Frontal cortex (tissue), 4 donors: ENCODE measurements around the gene TMTC4. TPM values are rescaled to one million over a fixed set of nuclear protein-coding genes. Genes with fewer than 3 reads are reported as not detected.
"Not testable (repeated sequence)": the region's sequence is repeated elsewhere in the genome, so short reads cannot be mapped to it uniquely, and the experiment has no call there.

Experiments
- DNase-seq, 2 donors: peaks; one replicate each; pipeline ENCODE4 v3.0.0; 2012; ENCODE audit warnings: low spot score in 2 of 2
- FAIRE-seq: peaks from 2 replicates; lab custom pipeline; 2012; peaks lifted over from hg19 to GRCh38; lab: Jason Lieb, UNC
- total RNA-seq: library from RNA; depleted of rRNA; stranded (reverse); fragments of >200 nt; gene quantifications from one replicate; pipeline ENCODE4 v1.2.3, GENCODE V29; 2014
- donor health status: control.
- donor health status: control.
- donor health status: control.

TMTC4 gene, protein sequence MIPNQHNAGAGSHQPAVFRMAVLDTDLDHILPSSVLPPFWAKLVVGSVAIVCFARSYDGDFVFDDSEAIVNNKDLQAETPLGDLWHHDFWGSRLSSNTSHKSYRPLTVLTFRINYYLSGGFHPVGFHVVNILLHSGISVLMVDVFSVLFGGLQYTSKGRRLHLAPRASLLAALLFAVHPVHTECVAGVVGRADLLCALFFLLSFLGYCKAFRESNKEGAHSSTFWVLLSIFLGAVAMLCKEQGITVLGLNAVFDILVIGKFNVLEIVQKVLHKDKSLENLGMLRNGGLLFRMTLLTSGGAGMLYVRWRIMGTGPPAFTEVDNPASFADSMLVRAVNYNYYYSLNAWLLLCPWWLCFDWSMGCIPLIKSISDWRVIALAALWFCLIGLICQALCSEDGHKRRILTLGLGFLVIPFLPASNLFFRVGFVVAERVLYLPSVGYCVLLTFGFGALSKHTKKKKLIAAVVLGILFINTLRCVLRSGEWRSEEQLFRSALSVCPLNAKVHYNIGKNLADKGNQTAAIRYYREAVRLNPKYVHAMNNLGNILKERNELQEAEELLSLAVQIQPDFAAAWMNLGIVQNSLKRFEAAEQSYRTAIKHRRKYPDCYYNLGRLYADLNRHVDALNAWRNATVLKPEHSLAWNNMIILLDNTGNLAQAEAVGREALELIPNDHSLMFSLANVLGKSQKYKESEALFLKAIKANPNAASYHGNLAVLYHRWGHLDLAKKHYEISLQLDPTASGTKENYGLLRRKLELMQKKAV
- total RNA-seq, result 73.0 TPM

DNA sequence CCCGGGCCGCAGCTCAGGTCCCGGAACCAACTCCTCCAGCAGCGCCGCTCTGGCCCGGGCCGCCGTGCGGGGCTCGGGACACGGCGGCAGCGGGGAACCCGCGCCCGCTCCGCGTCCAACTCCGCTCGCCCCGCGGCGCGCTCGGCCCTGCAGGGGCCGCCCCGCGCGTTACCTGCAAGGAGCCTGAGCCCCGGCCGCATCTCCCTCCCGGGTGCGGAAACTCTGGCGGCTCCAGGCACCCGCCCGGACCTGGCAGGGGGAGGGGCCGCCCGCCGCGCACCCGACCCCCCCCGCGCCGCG lies at the start of gene TMTC4:
Gene TMTC4, minus strand, starts transcription at position 224 of the 300 bp plus-strand sequence. CDS start 4,433 bp downstream, outside the sequence.
- DNase-seq (no peak), FAIRE-seq (no peak)

DNA sequence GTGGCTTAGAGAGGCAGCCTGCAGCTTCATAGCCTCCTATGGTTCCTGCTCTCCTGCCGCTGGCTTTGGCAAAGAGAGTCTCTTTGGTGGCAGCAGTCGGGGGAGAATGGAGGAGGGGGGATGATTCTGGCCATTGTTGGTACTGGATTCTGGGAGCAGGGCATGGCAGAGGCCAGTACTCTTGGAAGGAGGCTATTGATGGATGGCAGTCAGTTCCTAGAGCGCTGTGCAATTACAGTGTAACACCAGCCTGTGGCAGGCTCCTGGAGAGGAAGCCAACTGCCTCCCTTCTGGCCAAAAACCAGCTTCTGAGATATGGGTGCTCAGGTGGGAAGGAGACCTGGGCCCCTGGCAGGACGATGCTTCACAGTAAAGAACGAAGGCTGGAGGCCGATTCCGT lies 47.9 kb upstream of the TMTC4 start:
- DNase-seq (no peak), FAIRE-seq (no peak)

DNA sequence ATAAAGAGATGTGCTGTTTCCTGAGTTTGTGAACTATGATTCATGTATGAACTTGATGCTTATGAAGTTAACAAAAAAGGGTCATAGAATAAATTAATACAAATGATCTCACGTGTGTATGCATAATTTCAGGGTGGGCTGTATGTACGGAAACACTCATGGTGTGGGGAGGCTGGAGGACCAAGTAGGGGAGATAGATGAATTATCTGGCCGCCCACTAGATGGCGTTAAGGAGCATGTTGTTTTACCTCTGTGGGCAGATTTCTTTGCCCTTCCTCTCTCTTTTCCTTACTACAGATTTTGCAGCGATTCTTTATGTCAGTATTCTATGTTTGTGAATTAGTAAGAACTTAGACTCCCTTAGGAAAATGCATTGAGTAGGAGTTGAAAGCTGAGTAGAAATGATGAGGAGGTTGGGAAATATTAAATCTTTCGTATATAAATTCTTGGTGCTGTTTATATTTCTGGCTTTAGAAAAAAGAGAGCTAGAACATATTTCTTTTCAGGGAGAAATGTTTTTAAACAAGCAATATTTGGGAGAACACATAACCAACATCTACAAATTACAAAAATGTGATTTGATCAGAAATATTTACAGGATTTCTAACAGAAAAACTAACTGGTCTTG lies 47.4 kb upstream of the TMTC4 start:
- FAIRE-seq (no peak), DNase-seq (no peak)

DNA sequence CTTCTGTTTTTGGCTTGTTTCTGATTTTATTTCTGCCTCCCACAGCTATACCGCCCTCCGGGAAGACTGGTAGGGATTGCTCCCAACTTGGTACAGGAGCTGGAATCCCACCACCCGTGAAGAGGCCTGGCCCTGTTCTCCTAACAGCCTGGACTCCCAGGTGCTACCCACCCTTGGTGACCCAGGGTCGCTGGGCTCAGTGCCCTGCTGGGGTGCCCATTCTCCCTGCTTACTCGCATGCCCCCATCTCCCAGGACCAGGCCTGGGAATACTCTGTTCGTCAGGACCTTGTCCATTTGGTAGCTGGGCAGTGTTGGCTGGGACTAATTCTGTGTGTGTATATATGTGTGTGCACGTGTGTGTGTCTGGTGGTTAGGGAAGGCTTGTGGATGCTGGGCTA lies 41.0 kb upstream of the TMTC4 start:
- DNase-seq (no peak), FAIRE-seq (no peak)

DNA sequence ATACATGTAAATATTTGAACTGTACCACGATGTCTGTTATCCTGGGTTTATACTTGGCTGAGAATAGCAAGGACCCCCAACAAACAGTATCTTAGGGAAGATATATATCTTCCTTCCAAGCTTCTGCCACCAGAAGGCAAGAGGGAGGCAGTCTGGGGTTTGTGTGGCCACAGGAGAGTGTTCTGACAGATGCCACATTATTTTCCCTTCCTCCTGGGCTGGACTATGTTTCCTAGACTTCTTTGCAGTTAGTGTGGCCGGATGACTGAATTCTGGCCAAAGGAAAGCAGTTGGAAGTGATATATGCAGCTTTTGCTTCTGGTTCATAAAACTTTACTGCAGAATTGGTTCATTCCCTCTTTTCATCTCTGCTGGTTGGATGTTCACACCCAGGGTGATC lies 39.9 kb upstream of the TMTC4 start:
- FAIRE-seq (no peak), DNase-seq (no peak)

DNA sequence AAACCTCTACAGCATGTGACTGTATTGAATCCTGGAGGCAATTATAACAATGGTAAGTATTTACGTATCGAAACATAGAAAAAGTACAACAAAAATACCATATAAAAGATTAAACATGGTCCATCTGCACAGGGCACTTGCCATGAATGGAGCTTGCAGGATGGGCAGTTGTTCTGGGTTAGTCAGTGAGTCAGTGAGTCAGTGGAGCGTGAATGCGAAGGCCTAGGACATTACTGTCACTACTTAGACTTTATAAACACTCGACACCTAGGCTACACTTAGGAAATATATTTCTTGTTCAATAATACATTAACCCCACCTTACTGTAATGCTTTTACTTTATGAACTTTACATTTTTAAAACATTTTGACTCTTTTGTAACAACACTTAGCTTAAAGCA lies 35.6 kb upstream of the TMTC4 start:
- DNase-seq (no peak), FAIRE-seq (peak; percentile 3)

DNA sequence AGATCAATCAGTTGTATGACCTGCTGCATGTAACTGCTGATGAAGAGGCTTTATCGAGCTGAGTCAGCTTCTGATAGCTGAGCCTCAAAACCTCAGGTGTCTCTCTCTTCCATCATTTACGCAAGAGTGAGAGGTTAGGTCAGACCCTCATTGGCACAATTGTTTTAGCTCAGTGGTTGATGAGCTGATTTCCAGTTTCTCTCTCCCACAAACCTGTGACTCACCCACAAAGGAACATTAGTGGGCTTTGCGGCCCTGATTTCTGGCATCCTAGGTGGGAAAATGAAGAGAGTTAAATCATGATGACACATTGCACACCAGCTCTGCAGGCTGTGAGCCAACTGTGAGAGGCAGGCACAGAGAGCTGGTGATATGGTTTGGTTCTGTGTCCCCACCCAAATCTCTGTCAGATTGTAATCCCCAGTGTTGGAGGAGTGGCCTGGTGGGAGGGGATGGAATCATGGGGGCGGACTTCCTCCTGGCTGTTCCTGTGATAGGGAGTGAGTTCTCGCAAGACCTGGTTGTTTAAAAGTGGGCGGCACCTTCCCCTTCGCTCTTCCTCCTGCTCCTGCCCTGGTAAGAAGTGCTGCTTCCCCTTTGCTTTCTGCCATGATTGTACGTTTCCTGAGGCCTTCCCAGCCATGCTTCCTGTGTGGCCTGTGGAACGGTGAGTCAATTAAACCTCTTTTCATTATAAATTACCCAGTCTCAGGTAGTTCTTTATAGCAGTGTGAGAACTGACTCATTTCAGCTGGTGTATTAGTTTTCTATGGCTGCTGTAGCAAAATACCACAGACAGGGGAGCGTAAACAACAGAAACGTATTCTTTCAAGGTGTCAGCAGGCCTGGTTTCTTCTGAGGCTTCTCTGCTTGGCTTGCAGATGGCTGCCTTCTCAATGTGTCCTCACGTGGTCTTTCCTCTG lies 33.5 kb upstream of the TMTC4 start:
- no peak for FAIRE-seq

DNA sequence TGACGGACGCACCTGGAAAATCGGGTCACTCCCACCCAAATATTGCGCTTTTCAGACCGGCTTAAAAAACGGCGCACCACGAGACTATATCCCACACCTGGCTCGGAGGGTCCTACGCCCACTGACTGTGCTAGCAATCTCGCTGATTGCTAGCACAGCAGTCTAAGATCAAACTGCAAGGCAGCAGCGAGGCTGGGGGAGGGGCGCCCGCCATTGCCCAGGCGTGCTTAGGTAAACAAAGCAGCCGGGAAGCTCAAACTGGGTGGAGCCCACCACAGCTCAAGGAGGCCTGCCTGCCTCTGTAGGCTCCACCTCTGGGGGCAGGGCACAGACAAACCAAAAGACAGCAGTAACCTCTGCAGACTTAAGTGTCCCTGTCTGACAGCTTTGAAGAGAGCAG lies 23.7 kb upstream of the TMTC4 start:
- DNase-seq, FAIRE-seq: not testable (repeated sequence)

More for the DNA sequence above, 33.5 kb upstream of the TMTC4 start:
- no peak for DNase-seq

DNA sequence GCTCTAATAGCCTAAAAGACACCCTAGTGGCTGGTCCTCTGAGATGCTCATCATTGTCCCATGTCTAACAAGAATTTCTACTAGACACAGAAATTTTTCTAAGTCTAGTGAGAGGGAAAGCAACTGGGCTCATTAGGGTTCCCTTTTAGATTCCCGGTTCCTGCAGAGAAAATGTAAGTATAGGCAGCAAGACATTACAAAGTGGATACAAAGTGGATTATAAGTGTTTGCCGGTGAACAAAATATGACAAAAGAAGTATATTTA lies 20.8 kb upstream of the TMTC4 start:
- FAIRE-seq, result no peak
- DNase-seq, result no peak

DNA sequence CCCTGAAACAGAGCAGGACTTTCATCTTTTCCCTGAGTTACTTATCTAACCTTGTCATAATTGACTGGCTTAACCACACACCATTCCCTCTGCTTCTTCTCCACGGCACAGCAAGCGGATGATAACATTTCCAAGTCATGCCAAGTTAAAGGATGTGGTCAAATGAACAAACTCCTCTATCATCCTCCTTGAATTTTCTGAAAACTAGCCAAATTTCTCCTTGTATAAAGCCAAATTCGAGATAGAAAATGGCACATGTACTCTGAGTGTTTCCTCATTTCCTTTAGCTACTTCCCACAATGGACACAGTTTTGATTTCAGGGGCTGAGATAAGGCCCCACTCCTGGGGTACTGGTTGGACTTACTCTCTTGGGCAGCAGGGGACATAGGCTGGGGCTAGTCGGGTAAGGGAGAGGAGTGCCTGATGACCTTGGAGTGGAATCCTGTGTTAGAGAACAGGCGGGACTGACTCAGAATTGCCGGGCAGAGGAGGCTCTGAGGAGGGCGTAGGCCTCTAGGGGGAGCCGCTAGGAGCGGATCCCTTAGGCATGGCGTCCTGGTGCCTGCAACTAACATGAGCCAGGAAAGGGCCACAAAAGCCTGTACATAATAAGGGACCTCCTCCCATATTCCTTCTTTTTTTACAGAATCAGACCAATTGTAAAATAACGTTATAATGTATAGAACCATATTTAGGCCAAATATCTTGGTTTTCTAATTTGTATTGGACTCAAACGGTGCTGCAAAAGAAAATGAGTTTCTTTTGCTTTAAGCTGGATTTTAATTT lies 20.3 kb upstream of the TMTC4 start:
- peak in 1 of 2 donors; percentile 33 for DNase-seq
- FAIRE-seq, result no peak

DNA sequence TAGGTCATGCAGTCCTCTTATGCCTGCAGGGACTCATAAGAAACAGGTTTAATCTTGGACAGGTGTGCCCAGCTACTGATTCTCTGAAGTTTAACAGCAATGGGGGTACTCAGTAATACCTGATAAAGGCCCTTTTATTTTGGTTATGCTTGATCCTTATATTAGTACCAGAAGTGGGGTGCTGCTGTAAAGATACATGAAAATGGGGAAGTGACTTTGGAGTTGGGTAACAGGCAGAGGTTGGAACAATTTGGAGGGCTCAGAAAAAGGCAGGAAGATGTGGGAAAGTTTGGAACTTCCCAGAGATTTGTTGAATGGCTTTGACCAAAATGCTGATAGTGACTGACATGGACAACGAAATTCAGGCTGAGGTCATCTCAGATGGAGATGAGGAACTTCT lies 14.6 kb upstream of the TMTC4 start:
- DNase-seq (no peak), FAIRE-seq (no peak)

DNA sequence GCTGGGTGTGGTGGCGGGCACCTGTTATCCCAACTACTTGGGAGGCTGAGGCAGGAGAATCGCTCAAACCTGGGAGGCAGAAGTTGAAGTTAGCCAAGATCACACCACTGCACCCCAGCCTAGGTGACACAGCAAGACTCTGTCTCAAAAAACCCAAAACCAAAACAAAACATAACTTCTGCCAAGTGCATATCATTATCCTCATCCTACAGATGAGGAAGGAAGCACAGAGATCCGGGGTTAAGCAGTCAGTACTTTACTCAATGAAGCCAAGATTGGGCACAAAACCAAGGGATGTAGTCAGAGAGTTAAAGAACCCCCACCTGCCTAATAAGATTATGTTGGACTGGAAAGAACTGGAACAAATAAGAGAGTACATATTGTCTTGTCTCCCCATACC lies 5.5 kb upstream of the TMTC4 start:
- FAIRE-seq (no peak), DNase-seq (no peak)

DNA sequence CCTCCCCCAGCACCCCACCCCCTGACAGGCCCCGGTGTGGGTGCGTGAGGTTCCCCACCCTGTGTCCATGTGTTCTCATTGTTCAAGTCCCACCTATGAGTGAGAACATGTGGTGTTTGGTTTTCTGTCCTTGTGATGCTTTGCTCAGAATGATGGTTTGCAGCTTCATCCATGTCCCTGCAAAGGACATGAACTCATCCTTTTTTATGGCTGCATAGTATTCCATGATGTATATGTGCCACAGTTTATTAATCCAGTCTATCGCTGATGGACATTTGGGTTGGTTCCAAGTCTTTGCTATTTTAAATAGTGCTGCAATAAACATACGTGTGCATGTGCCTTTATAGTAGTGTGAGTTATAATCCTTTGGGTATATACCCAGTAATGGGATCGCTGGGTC lies 2.5 kb upstream of the TMTC4 start:
- not testable (repeated sequence) for FAIRE-seq, DNase-seq

DNA sequence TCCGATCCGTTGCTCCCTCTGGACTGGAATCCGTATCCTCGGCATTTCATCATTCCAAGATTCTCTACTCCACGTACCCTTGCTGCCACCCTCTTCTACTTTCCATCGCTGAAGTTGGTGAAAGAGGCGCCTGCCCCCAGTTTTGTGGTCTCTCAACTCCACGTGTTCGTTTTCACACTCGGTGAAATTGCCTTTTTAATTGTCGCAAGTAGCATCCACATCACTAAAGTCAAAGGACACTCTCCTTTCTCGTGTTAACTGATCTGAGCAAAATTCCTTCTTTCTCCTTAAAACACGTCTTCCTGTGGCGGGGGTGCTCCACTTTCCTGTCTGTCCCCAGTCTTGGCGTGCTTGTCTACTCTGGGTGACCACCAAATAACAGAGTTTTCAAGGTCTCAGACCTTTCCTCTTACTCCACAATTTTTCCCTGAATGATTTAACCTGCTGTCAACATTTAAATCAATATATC lies 1.1 kb upstream of the TMTC4 start:
- FAIRE-seq (no peak), DNase-seq (no peak)

DNA sequence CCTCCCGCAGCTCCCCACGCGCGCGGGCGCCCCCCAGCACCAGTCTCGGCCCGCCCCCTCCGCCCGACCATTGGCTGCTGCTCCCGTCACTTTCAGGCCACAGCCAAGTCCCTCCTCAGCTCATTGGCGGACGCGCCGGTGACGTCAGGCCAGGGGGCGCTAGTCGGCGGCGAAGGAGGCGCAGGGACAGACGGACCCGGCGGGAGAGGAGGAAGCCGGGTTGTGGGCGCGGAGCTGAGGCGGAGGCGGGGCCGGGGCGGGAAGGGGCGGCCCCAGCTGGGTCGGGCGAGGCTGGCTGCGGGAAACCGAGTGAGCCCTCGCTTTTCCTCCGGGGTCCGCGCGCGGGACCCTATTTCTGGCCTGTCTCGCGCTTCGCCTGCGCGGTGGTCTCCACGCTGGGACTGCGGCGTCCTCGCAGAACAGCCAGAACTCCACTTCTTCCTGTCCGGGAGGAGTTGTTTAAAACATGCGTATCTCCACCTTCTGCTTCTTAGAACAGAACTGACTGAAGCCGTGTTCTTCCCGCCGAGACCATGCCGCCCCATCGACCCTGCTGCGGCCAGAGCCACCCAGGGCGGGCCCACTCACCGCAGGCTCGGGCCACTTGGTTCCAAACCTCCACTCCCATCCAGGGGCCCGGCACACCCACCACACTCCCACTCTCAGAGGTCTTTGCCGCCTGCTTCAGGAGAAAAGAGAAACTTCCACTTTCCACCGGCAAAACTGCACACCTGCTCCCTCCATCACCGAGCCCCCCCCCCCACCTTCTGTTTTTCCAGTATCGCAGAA lies 471 bp upstream of the TMTC4 start:
- no peak for FAIRE-seq
- peak; percentile 98 for DNase-seq

DNA sequence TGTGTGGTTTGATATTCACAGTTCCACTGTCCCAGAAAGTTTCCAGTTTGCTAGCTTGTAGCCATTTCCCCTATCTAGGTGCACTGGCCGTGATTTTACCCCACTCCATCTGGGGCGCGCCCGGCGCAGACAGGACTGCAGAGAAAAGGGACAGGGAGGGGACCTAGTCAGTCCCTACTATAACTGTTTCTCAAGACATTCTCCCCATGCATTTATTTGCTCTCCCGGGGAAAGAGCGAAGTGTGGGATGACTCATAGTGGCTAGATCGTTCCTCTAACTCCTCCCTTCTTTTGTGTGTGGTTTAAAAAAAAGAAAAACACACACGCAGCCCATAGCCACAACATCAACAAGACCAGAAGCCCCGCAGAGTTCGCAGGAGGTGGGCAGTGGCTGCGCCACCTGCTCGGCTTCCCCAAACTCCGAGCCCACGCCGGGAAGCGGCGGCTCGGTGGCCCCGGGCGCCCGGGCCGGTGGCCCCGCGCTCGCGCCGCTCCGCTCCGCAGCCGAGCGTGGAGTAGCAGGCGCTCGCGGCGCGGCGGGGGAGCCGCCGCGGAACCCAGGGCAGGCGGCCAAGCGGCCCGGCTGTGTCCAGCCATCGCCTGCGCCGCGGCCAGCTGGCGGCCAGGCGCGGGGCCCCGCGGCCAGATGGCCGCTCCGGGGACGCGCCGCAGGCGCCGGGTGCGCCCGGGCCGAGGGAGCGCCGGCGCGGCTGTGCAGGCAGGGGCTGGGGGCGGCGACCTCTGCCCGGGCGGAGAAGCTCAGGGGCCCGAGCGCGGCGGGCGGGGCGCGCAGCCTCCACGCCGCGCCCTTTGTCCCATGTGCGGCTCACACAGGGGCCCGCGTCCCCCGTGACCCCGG lies 653 bp downstream of the TMTC4 start:
- no peak for FAIRE-seq
- DNase-seq, result peak; percentile 76 to 87

DNA sequence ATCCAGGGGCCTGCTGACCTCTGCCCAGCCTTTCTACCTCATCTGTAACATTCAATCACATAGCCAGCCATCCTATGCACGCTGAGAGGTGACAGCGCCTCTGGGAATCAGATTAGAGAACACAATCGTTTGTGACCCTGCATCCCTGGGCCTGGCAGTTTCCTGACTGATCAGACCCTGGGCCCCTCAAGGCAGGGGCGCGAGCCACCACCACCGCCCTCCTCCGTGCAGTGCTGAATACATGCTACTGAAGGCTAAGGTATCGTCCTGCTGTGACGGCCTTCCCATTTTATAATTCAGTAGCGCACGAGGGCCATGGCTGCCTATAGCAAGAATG lies 1.3 kb downstream of the TMTC4 start:
- DNase-seq (no peak), FAIRE-seq (no peak)
